HG03442 (cell line): ENCODE results near the gene NAP1L1.

Experiments used
- ATAC-seq: cut with Tn5 transposase; IDR thresholded peaks from one replicate; pipeline ENCODE4 v1.9.1; 2021; ENCODE audit warnings: mild to moderate bottlenecking, moderate library complexity; ENCODE audit not compliant: unreplicated experiment

Gene NAP1L1

DNA sequence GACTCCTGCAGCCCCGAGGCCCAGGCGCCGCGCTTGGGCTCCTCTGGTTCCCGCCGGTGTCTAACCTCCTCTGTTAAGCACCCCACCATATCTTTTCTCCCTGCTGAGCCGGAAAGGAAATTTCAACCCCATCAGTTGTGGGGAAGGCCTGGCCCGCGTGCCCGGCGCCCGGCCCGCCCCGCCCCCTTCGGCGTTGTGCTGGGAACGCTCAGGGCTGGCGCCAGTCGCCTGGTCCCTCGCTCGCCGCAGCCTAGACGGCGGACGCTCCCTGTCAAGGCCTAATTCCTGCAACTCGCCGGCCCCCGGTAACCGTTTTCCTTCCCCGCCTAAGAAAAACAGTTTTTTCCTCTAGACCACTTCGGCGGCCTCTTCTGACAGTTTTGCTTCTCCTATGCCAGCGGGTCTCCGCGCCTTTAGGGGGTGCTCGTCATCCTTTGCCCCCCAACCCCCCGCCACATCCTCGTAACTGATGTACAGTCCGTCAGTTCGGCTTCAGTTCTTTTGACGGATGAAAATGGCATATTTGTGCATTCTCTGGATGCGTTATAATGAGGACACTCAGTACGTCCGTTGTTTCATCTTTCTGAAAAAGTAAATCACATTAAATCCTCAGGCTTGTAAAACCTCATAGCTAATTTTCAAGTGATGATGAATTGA lies 506 bp upstream of the NAP1L1 start:
- peak; percentile 48 for ATAC-seq

DNA sequence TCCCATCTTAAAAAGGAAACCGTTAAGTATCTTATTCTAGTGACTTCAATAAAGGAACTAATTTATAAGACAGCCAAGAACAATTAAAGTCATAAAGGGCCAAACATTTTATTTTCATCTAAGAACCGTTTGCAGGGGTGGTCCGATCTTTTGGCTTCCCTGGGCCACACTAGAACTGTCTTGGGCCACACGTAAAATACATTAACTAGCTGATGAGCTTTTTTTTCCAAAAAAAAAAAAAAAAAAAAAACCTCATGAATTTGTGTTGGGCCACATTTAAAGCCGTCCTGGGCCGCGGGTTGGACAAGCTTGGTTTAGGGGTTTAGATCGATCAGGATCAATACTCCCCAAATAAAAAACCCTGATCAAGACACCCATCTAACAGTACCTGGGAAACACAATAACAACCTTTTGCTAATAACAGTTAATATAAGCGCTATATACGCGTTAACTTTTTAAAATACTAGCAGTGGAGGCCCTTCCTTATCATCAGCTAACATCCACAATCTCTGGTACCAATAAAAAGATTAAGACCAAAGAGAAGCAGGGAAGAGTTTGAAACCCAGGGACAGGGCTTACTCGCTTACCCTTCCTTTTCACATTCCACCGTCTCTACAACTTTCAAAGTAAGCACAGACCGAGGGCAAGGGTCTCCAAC lies 1.1 kb downstream of the NAP1L1 start:
- no peak for ATAC-seq

DNA sequence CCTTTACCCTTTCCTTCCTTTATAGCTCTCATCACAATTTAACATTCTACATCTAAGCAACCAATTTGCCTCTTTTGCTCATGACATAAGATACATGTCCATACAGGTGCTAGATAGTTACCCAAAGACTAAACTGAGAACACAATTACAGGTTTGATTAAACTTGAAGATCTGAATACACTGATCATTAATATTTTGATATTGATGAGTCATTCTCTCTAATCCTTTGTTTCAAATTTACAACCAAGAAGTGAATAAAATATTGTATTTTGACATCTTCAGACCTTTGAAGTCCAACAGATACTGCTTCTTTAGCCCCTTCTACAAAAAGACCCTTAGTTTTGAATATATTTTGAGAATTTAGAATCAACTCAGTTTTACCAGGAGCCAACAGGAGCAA lies 2.6 kb downstream of the NAP1L1 start:
- no peak for ATAC-seq

DNA sequence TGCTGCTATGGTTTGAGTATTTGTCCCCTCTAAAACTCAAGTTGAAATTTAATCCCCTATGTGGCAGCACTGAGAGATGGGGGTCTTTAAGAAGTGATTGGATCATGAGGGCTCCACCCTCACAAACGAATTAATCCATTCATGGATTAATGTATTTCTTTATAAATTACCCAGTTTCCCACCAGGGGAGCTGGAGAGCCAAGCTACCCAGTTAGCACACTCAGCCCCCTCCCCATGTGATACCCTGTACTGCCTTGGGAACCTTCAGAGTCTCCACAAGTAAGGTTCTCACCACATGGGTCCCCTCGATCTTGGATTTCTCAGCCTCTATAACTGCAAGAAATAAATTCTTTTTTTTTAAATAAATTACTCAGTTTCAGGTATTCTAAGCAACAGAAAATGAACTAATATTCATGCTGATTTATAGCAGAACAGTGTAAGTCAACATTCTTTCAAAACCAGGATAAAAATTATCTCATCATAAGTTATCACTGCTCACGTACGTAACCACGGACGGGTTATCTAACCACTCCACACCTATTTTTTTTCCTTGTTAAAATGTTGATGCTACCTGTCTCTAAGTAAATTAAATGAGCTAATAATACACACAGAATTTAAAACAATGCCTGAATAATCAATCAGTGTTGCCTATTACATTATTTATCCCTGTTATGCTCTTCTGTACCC lies 3.6 kb downstream of the NAP1L1 start:
- ATAC-seq: no peak

DNA sequence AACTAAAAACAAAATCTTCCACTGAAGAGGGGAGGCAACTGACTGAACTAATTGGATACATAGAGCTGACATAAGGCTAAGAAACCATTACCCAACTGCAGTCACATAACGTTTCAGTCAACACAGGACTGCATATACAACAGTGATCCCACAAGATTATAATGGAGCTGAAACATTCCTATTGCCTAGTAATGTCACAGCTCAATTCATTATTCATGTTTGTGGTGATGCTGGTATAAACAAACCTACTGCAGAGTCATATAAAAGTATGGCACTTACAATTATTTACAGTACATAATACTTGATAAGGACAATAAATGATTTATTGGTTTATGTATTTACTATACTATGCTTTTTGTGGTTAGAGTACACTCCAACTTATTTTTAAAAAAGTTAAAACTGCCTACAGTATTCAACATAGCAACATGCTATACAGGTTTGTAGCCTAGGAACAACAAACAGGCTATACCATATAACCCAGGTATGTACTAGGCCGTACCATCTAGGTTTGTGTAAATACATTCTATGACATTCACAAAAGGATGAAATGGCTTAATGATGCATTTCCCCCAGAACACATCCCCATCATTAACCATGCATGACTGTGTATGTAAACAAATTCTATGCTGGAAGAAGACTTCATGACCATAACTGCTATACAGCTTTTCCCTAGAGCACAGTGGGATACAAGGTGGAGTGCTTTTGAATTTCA lies 4.3 kb downstream of the NAP1L1 start:
- ATAC-seq: no peak

DNA sequence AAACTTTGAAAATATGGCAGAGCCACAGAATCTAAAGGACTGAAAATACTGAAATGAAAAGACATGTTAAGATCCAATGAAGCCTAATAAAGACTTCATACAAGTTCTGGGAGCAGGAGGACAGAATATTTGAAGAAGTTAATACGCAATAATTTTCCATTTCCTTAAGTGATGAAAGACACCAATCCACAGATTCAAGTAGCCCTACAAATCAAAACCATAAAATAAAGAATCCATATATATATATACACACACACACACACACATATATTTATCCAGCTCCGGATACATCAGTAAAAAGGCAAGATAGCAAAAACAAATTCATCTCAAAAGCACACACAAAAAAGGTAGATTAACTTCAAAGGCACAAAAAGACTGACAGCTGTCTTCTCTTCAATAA lies 5.7 kb downstream of the NAP1L1 start:
- no peak for ATAC-seq

DNA sequence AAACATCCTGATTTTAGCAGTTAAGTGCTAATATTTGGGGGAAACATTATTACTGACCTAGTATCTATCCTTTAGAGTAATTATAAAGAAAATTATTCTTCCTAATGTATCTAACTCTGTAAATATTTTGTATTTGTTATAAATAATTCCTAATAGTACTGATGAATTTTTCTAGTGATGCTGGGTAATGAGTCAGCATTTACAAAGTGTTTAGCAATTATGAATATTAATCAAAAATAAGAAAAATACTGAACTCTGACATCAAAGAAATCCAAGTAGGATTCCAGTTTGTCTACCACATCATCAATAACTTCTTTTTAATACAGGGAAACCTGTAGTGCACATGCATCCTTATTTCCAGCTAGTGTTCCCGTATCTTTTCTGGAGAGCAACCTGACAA lies 9.0 kb downstream of the NAP1L1 start:
- no peak for ATAC-seq

DNA sequence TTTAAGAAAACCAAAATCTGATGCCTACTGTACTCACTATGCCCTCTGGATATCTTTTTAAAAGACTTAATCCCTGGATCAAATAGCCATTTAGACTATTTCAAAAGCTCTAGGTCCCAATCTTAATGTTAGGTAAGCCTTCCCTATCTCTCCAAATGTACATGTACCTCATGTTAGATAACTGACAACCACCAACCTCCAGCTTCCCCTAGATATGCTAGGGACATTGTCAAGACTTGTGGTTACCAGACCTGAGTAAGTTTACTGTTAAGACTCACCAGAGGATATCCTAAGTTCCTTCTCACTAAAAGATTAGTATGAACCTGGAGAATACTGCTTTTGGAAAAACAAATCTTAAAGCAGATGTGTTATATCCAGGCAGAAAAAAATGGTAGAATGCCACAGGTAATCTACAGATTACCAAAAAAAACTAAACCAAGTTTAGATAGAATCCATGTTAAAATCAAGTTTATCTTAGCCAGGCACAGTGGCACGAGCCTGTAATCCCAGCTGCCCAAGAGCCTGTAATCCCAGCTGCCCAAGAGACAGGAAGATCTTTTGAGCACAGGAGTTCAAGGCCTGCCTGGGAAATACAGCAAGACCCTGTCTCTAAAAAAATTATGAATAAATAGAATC lies 9.7 kb downstream of the NAP1L1 start:
- peak; percentile 50 for ATAC-seq

DNA sequence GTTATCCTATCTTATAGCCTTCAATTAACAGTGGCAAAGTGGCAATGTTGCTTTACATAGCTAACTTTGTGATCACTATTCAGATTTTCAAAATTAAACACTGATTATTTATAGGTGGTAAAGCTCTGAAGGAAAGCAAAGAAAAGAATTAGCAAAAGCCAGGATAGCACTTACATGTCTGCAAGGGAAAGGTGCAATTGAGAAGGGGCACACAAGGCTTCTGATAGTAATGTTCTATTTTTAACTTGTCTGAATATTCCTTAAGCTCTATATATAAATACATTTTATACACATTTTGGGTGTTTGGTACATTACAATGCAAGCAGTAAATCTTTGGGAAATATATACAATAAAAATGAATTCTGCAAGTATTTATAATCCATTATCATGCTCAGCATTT lies 10.9 kb downstream of the NAP1L1 start:
- ATAC-seq: no peak

DNA sequence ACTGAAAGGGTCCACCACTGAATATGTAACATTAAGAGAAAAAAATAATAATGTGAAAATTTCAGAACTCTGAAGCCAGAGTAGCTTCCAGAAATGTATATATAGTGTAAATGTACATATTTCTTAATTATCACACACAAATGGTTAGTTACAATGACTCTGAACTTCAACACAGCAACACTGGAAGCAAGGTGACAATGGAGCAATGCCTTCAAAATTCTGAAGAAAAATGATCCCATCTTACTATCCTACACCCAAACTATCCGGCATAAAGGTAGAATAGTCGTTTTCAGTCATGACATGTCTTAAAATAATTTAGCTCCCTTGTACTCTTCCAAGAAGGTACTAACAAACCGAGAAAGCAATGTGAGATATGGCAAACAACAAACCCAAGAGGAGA lies 11.9 kb downstream of the NAP1L1 start:
- ATAC-seq: no peak

DNA sequence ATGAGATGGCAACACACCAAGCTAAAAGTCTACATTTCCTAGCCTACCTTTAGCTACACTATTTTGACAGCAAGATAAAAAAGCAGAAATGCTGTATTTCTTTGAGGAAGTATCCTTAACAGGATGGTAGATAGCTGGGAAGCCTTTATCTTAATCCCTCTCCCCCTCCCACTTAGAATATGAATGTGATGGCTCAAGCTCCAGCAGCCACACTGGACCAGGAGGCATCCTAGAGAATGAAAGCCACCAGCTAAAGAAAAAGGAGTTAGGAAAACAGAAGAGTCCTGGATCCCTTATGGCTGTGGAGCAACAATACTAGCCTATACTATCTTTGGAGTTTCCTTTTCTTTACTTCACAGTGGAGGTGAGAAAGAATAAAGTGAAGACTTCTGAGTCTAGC lies 15.1 kb downstream of the NAP1L1 start:
- no peak for ATAC-seq

DNA sequence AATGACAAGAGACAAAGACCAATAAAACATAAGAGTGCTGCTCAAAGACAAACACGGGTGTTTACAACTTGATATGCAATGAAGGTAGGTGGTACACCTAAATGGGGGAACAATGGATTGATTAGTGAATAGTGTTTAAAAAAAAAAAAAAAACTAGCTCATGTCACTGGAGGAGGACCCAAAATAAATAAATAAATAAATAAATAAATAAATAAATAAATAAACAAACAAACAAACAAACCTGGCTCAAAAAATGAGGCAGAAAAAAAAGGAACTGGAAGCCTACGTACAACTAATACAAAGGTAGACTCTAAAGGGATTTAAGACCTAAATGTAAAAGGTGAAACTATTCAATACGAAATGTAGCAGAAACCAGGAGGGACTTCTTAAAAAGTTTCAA lies 18.6 kb downstream of the NAP1L1 start:
- ATAC-seq: no peak

DNA sequence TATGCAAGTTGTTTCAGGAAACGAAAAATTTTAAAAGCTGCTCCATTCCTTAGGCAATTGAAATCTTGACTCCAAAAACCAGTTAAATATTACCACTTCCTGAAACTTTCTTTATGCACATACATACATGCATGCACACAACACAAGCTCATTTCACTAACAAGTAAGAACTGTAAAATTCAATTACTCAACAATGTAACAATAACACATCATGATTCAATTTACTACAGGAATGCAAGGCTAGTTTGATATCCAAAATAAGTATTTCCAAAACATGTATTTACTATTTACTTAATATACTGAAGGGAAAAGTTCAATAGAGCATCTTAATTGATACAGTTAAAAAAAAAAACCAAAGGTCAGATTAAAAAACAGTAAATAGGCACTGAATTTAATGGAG lies 19.6 kb downstream of the NAP1L1 start:
- no peak for ATAC-seq

DNA sequence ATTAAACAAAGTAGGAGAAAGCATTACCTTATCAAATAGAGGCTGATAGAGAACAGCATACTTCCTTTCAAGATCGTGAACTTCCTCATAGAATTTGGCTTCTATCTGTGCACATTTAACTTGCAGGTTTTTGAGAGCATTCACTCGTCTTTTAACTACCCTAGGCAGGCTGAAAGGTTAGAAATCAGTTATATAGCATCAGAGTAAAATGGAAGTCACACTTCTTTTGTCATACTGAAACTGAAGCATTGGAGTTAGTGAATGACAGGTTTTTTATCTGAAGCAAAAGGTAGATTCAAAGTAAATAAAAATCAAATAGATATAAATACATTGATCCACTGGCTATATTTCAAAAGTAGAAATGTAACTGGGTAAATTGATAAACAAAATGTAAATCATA lies 24.4 kb downstream of the NAP1L1 start:
- no peak for ATAC-seq

DNA sequence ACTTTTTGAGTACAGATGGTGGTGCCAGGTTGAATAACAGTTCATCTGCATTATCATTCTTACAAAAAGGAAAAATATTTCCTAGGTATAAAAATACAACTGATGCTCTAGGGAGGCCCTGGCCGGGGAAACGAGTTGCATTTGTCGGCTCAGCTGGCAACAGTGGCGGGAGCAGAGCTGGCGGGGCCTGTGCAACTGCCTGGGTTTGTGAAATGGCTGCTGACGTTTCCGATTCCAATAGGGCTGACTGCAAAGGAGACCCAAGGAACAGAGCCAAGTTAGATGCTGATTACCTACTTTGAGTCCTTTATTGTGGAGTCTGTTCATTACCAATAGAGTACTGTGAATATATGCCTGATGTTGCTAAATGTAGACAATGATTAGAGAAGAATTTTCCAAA lies 27.2 kb downstream of the NAP1L1 start:
- no peak for ATAC-seq

DNA sequence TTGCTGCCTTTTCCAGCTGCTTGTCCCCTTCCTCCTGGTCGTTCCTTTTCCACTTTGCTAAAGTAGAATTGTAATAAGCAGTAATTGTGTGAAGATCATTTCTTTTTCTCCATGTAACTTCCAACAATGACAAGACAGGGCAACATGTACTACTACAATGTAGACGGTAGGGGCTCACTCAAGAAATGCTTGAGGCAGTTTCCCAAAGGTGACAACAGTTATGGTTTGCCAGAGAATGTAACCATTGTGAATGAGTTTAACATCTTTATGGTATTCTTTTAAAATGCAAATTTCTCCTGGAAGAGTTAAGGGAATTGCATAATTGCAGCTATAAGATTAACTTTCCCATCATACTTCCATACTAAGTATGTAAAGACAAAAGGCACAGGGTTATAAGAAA lies 29.1 kb downstream of the NAP1L1 start:
- ATAC-seq: no peak

DNA sequence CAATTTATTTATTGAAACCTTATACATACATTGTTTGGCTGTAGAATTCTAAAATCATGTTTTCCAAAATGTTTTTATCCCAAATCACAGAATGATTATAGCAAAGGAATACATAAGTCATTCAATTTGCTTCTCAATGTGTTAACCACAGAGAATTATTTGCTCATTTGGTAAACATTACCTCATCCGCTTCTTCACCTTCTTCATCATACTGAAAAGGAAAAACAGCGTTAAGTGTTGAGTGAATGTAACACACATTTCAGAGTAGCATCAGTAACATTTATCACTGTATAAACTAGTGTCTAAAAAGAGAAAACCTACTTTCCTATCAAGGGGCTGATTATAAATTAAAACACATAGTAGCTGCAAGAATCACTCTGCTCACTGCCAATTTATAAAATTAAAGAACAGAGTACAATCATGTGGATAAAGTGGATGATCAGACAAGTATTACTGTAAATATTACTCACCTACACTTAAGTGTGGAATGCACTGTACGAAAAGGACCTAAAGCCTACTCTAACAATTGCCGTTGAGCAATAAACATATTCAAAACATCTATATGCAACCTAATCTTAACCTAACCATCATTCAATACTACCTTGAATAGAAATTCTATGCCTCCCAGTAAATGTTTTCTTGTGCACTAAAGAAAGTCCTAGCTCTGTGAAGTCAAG lies 34.8 kb downstream of the NAP1L1 start:
- ATAC-seq: no peak

DNA sequence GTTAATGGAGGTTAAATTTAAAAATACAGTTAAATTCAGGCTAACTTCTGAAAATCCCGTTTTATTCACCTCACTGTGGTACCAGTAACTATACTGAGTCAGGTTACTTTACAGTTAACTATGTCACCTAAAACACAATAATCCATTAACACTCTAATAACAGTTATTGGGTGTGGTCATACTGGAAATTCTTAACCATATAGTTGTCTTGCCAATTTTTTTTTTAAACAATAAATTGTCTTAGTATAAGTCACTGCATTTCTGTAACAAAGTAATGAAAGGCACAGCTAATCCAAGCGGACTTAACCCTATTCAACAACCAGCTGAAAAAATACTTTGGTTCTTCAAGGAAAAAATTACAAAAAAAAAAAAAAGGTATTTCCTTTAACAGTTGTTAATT lies 36.7 kb downstream of the NAP1L1 start:
- no peak for ATAC-seq

DNA sequence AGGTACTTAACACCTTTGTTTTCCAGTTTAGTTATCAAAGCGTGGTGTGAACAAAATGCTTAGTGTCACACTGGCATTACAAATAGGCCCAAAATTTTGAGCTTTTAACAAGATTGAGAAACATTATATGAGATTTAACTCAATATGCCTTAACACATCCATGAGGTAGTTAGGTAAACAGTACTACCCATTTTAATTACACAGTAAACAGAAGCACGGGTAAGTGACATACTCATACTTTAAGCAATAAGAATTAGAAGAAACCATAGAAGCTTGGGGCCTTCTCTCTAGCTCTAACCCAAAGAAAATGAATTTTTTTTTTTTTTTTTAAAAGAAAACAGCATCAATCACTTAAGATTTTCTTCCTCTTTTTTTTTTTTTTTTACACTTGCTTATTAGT lies 37.4 kb downstream of the NAP1L1 start:
- ATAC-seq: no peak

DNA sequence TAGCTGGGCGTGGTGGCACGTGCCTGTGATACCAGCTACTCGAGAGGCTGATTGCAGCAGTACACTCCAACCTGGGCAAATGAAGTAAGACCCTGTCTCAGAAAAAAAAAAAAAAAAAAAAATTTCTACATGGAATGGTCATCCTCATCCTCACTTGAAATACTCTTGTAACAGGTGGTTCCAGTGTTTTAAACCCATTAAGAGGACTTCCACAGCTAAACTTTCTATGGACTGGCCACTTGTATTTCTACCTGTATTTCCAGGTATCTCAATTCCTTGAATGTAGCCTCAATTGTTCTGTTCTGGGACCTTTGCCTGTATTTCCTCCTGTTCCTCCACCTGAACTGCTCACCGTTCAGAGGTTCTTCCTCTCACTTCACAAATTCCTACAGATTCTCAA lies 41.1 kb downstream of the NAP1L1 start:
- no peak for ATAC-seq

DNA sequence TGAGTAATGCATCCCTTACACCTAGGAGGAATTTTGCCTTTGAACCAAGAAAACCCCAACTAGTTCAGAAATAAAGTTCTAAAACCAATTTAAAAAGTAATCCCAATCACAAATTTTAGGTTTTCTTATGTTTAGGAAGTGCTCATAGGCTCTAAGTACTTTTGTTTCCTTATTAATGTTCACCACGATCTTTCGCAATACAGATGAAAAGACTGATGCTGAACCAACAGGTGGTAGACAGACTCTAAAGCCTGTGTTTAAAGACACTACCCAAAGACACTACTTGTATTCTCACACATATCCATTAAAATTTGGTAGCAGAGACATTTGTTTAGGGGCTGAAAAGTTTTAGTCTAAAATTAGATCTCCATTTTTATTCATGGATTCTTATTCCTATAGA lies 42.3 kb downstream of the NAP1L1 start:
- no peak for ATAC-seq
